22Rv1 (cell line): ENCODE data around the gene PTPRM.

Experiments
- CTCF ChIP-seq: fragments of 450-650 bp; IDR thresholded peaks from 2 replicates; pipeline ENCODE4 v1.5.1; 2017; ENCODE audit warnings: mild to moderate bottlenecking
- ZFX ChIP-seq: fragments of 450-650 bp; IDR thresholded peaks from 2 replicates; pipeline ENCODE4 v1.6.1; 2017; ENCODE audit warnings: antibody characterized with exemption, borderline replicate concordance

GRCh38 chr18:7755753-7756475, 188.8 kb downstream of the PTPRM start:
- no peak for TF ChIP-seq CTCF
- no peak for TF ChIP-seq ZFX
